Hepatic stellate cell (primary cell): ENCODE data around the gene SLIT1.

Experiments
- DNase-seq: peaks from one replicate; pipeline ENCODE4 v3.0.0; 2011; ENCODE audit warnings: low spot score

The SLIT1 gene

DNA sequence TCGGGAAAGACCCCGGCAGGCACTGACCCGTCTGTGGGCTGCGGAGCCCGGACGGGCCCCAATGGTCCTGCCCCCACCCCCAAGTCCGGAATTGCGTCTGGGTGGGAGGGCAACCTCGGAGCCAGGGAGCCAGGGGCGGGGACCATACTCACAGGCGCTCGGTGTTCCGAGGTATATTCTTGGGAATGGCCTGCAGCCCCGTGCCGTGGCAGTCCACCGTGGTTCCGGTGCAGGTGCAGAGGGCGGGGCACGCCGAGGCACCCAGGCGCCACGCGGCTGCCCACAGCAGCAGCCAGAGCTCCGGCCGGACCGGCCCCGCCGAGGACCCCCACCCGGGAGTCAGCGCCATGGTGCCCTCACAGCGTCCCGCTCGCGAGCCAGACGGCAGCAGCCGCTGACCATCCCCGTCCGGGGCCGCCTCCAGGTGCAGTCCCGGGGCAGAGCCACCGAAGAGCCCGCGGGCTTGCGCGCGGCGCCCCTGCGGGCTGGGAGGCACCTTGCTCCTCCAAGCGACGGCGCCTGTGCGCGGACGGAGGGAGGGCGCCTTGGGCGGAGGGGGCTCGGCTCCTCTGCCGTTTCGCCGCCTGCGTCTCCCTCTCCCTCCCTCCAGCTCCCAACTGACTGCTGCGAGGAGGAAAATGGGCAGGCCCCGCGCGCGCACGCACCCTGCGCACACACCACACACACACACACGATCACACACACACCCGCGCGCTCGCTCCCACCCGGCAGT, at the start of gene SLIT1:
Gene SLIT1 (minus strand): TSS at position 634 of the 733 bp plus-strand sequence. CDS start 285 bp downstream, at position 349.
- no peak for DNase-seq

- no peak for DNase-seq
Measured at GRCh38 chr10:97235353-97235752, 49.6 kb upstream of the SLIT1 start.

DNA sequence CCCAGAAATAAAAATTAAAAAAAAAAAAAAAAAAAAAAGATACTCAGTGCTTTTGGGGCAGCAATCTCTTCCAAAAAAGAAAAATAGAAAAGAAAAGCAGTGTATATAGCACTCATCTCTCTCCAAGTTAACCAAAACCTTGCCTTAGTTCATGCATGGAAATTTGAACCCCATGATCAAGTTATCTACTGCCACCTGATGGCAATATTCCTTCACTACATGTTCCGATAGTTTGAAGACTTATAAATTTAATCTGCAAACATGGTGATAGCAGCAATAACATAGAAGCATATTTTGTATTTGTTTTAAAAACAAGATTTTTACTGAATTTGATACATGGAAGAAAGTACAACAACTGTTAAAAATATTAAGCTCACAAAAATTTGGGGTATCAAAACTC, 48.6 kb upstream of the SLIT1 start:
- peak; percentile 27 for DNase-seq

GRCh38 chr10:97230146-97230545, 44.4 kb upstream of the SLIT1 start:
- DNase-seq = no peak

GRCh38 chr10:97229322-97230015, 43.7 kb upstream of the SLIT1 start:
- DNase-seq = no peak

DNA sequence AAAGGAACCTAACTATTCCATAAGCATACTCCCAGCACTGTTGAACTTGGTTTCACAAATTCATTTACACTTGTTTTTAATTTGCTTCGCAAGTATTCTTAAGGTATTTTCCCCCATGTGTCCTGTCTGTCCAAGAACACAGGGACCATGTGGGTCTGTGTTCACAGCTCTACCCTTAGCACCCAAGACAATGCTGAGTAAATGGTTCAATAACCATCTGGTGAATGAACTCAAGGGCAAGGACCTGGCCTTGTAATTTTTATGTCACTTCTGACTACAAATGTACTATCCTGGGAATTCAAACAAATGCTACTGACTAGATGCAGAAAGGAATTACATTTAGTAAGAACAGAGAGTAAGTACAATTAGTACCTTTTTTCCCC, 43.0 kb upstream of the SLIT1 start:
- DNase-seq = no peak

DNA sequence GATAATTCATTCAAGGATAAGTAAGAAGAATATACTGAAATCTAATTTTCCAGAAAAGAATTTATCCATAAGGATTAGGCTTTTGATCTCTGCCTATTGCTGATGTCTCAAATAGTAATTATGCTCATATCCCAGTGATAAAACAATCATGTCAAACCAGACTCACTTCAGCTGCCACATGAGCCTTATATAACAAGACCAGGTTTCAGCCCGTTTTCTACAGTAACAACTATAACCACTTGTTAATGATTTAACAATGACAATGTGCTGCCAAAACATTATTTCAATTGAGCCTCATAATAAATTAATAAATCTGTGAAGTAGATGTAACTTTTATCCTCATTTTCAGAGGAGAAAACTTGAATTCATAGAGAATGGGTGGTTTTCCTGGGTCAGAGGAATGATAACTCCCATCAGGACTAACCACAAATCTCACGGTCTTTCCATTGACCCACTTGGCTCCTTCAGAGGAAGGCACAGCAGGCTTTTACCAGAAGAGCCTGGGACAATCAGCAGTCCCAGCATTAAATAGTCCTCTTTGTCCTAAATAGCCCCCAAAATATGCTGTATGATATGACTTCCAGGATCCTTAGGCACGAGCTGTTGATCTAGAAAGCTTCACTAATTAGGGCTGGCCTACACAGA, 42.5 kb upstream of the SLIT1 start:
- DNase-seq = no peak

DNA sequence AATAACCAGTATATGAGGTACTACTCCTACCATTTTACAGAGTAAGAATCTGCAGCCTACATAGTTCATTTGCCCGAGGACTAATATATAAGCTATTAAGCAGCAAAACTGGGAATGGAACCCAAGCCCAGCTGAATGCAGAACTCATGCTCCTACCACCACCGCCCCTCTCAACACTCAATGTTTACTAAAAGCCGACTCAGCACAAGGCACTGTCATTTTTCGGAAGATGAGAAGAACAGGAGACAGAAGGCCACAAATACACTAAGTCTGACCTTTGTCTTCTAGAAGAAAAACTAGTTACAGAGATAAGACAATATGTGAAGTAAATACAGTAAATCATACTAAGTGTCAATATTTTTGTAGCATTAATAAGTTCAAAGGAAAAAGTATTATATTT, 40.6 kb upstream of the SLIT1 start:
- no peak for DNase-seq

- no peak for DNase-seq
Measured at GRCh38 chr10:97224483-97225435, 39.0 kb upstream of the SLIT1 start.

DNA sequence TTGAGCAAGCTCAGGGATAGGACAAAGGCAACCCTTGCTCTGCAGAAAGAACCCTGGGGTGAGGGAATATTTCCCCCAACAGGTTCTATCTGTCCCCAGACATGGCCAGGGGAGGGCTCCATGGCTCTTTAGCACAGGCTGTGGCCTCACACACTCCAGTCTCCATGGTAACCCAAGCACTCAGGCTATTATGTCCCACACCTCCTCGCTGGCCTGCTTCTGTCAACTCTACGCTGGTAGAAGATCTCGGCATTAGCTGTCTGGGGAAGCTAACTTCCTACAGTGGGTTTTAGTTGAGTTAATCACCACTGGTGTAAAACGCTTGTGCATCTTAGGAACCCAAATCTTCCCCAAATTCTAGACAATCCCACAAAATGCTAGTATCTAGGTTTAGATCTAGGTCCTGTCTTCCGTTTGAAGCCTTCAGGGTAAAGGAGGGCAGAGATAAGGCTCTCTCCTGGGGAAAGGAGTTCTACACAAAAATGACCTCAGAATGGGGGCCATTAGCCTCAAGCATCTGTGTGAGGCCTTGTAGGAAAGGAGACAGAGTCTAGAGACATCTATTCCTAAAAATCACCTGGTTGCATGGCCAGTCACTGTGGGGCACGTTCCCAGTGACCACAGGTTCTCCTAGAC, 36.7 kb upstream of the SLIT1 start:
- DNase-seq = no peak

DNA sequence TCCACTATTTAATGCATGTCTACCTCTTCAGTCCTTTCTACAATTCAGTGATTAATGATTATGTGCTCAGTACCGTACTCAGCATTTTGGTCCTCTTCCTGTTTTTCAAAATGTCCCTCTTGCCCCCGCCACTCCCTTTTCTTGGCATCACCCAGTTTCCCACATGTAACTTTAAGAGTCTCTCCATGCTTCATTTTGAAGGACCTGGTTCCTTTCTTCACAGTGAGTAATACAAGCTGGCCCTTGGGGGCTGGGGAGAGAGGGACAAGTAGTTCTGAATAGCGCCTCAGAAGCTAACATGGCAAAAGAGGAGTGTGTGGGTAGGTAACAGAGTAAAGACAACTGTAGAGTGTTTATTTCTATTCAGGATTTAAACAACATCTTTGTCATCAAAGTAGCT, 34.6 kb upstream of the SLIT1 start:
- no peak for DNase-seq

DNA sequence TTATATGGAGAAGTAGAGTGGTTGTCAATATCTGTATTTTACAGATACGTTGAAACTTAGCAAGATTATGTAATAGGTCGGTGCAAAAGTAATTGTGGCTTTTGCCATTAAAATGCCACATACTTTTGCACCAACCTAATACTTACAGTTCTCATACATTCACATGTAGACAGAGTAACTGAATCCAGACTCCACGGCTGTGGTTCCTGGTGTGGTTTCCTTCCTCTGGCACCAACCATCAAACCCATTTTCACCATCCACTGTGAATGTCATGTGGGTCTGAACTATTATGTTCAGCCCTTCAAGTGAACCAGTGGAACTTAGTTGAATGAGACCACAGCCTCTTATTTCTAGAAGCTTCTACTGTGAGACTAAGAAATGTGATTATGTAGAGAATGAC, 31.5 kb upstream of the SLIT1 start:
- DNase-seq = no peak

DNA sequence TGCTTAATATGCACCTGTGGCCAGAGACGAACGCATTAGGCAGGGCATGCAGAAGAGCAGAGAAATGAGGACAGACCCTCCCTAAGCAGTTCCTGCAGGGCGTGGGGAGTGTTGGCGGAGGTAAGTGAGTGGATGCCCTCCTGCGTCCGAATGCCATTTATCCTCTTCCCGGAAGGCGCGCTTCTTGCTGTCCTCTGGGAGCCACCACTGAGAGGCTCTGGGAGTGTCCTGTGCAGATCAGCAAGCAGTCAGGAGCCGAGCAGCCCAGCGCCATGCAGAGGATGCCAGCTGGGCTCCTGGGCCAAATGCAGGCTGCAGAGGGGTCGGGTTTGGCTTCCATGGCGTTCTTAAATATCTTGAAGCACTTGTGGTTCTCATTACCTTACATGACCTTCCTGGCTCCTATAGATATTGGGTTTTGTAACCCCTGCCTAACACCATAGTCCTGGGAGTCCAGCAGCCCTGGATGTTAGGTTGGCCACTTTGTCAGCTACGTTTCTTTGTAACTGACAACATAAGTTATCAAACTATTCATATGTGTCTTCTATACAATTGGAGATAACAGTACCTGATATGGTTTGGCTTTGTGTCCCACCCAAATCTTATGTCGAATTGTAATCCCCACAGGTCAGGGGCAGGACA, 30.0 kb upstream of the SLIT1 start:
- DNase-seq = no peak

DNA sequence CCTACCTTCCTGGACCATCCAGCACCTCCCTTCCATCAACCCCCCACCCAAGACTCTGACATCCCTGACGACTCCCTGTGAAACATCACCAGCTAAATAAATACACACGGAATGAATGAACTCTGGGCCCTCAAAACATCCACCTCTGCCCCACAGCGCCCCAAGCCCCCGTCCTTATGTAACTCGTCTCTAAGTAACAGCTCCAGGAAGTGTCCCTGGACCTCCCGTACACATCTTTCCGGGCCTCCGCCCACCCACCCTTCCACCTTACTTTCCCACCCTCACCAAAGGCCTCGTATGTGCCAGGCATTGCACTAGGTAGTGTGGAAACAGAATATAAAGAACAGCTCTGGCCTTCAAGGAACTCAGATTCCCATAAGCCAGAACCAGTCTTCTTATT, 27.7 kb upstream of the SLIT1 start:
- DNase-seq = no peak

DNA sequence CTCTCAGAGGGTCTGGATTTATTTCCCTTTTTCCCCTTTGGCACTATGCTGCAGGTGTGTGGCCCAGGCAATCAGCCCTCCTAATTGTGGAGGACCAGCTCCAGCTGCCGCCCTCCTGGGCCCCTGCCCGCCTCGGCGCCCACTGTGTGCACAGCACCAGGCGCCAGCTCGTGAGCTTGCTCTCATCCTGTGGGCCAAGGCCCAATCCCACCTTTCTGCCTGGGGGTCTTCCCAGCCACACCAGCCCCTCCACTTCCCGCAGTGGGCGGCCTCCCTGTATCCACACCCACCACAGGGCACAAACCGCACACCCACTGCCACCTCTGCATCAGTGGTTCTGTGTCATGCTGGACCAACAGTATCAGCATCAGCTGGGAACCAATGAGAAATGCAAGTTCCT, 25.5 kb upstream of the SLIT1 start:
- no peak for DNase-seq

- DNase-seq = peak; percentile 63
Measured at GRCh38 chr10:97210543-97210960, 24.8 kb upstream of the SLIT1 start.

GRCh38 chr10:97207756-97208346, 22.1 kb upstream of the SLIT1 start:
- no peak for DNase-seq

DNA sequence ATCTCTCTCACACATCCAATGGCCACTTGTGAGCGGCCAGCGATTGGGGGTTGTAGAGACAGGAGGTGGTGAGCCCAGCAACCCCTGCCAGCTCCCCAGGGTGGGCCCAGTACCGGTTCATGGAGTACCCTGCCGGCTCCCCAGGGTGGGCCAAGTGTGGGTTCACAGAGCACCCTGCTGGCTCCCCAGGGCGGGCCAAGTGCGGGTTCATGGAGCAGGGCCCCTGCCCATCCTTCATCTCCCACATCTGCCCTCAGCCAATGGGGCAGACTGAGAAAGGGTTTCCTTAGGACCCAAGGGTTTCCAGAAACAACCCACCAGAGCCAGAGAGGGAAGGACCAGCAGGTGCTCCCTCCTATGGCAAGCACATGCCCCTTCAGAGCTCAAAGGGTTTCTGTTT, 21.4 kb upstream of the SLIT1 start:
- no peak for DNase-seq

GRCh38 chr10:97204826-97205679, 19.3 kb upstream of the SLIT1 start:
- DNase-seq = no peak

GRCh38 chr10:97203220-97203619, 17.5 kb upstream of the SLIT1 start:
- DNase-seq = no peak
